Stimulated activated CD4-positive, alpha-beta T cell treated with anti-CD3 and anti-CD28 coated beads, TNF-alpha, amount 100 ng/mL, for 48 hours (primary cell): ENCODE data around the gene ZNF774.
A peak's percentile ranks its signal among the peaks of the same experiment; 100 is the strongest.
"Not testable (repeated sequence)": the region's sequence is repeated elsewhere in the genome, so short reads cannot be mapped to it uniquely, and the experiment has no call there.

Experiments used
- DNase-seq, 3 donors: peaks; one replicate each; pipeline ENCODE4 v3.0.0-alpha.2; 2020; ENCODE audit warnings: low read depth in 3 of 3

The ZNF774 gene

DNA sequence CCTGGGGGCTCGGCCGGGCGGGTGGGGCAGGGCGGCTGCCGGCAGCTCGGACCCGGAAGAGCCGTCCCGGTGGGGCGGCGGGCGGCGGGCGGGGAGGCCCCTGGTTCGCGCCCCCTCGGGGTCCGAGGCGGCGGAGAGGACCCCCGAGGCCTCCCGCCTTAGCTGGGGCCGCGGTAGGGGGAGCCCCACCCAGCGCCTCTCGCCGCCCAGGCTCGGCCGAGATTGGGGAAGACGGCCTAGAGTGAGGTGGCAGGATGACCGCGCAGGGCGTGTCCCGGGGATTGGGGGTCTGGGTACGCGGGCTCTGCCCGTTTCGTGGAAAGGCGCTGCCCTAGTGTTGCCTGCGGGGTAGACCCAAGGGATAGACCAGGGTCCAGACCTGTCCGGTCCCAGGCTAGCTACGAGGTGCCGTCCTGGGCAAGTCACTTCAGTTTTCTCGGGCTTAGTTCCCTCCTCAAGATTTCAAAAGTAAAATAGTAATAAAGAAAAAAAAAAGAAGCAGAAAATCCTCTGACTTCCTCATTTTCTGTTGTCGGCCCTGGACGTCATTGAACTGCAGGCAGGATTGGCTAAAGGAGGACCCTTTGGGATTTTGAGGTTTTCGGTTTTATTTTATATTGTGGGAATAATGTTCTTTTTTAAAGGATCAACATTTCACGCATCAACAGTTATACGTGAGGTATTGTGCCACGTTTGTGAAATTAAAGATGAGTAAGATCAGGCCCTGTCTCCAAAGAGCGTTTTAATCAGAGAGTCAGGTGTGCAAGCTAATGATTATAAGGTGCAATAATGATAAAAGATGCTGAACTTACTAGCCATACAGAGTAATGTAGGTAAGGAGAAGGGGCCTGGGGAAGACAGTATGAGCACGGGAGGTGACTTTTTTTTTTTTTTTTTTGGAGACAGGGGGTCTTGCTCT, 36.6 kb downstream of the ZNF774 start:
- peak in 1 of 3 donors; percentile 57 for DNase-seq

DNA sequence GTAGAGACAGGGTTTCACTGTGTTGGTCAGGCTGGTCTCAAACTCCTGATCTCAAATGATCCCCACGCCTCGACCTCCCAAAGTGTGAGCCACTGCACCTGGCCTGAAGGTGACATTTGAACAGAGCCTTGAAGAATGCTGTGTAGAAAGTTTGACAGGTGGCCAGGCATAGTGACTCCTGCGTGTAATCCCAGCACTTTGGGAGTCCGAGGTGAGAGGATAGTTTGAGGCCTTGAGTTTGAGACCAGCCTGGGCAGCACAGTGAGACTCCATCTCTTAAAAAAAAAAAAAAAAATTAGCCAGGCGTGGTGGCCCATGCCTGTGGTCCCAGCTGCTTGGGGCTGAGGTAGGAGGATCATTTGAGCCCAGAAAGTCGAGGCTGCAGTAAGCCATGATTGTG, 37.4 kb downstream of the ZNF774 start:
- DNase-seq: no peak

DNA sequence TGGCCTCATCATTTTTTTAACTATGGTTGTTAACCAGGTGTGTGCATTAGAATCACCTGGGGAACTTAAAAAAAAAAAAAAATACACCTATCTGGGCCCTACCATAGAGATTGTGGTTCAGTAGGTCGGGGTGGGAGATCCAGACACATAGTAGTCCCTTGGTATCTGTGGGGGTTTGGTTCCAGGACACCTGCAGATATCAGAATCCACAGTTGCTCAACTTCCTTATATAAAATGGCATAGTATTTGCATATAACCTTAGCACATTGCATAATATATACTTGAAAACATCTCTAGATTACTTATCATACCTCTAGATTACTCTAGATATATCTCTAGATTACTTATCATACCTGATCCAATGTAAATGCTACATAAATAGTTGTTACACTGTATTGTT, 41.0 kb downstream of the ZNF774 start:
- no peak for DNase-seq

DNA sequence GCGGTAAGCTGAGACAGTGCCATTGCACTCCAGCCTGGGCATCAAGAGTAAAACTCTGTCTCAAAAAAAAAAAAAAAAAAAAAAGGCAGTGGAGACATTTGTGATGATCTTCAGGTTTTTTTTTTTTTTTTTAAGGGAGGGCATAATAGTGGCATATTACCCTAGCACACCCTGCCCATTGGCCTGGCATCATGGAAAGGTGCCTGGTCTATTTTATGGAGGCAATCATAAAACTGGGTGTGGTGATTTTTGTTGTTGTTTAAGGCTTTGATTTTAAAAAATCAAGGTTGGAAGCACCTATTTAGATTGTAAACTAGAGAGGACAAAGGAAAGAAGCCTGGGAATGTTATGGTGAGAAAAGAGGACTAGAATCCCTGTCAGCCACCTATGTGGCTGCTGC, 42.0 kb downstream of the ZNF774 start:
- DNase-seq: no peak

DNA sequence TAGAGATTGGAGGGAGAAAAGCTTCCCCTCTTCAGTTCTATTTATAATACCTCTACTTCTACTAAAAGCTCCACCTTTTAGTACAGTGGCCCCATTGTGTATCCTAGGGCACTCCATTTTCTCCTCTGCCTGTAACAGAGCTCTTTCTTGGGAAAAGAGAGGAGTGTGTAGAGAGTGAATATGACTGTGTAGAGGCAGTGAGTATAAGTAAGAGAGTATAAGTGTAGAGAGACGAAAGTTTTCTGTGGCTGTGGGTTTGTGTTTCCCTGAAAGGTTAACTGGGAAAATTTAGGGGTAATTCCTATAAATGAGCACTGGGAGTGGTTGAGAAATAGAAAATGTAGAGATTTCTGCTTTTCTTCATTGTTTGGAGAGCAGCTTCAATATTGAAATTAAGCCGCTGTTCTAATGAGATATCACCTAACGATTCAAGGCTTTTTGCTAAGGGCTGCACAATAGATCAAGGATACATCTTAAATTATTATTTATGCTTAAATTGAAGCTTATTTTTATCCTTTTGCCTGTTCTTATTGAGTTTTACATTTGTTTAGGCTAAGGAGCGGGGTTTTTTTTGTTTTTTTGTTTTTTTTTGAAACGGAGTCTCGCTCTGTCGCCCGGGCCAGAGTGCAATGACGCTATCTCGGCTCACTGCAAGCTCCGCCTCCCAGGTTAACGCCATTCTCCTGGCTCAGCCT, 42.8 kb downstream of the ZNF774 start:
- no peak for DNase-seq

GRCh38 chr15:90396321-90396720, 44.2 kb downstream of the ZNF774 start:
- no peak for DNase-seq

GRCh38 chr15:90400005-90400758, 48.1 kb downstream of the ZNF774 start:
- DNase-seq: no peak

GRCh38 chr15:90400759-90401314, 48.8 kb downstream of the ZNF774 start:
- peak in 1 of 3 donors; percentile 36 for DNase-seq

DNA sequence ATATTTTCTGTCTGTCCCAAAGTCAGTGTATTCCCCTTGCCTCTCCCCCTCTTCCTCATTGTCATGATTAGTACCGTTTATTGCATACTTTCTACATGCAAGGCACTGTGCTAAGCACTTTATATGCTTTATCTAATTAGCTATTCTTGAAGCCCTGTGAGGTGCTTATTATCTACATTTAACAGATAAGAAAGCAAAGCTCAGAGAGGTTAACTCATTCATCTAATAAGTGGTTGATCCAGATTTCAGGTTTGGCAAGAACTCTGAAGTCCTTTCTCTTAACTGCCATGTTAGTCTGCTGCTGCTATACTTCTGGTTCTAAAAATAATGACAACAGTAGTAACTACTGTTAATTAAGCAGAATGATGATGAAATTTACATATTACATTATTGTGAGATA, 49.4 kb downstream of the ZNF774 start:
- DNase-seq: no peak

- DNase-seq: no peak
Measured at GRCh38 chr15:90402223-90402622, 50.1 kb downstream of the ZNF774 start.

GRCh38 chr15:90402767-90403166, 50.7 kb downstream of the ZNF774 start:
- no peak for DNase-seq

- no peak for DNase-seq
Measured at GRCh38 chr15:90405055-90405607, 53.0 kb downstream of the ZNF774 start.

DNA sequence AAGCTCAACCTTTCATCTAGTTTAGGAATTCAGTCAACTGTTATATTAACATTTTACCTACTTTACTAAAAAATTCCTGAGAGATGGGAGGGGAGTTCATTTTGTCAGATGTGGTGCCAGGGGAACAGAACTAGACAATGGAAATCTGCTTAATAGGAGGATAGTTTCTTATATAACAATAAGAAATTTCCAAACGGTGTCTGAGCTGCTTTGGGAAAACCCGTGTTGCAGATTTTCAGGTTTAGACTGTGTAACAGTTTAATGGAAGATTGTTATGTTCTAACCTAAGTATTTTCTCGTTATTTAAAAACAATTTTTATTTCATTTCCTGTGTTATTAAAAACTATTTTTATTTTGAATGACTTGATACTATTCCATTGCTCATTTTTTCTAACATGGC, 55.3 kb downstream of the ZNF774 start:
- DNase-seq: no peak

GRCh38 chr15:90407871-90408317, 55.8 kb downstream of the ZNF774 start:
- no peak for DNase-seq

- no peak for DNase-seq
Measured at GRCh38 chr15:90408657-90409056, 56.6 kb downstream of the ZNF774 start.

- DNase-seq: not testable (repeated sequence)
Measured at GRCh38 chr15:90409587-90409986, 57.5 kb downstream of the ZNF774 start.

GRCh38 chr15:90410316-90410715, 58.2 kb downstream of the ZNF774 start:
- DNase-seq: not testable (repeated sequence)

DNA sequence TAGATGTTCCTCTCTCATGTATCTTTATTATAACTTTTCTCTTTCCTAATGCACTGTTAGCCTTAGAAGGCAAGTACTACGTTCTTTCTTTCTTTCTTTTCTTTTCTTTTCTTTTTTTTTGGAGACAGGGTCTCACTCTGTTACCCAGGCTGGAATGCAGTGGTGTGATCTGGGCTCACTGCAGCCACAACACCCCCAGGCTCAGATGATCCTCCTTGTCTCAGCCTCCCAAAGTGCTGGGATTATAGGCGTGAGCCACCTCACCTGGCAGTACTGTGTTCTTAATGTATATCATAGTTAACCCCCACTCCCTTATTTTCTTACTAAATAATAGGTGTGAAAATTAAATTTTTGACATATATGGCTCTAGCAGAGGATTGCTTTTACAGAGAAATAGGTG, 59.1 kb downstream of the ZNF774 start:
- DNase-seq: no peak
